Measurements from ENCODE around the gene NEURL1B.

GRCh38 chr5:172683645-172684471 is 42.8 kb downstream of the NEURL1B start:
- TF ChIP-seq, protein P1, sequence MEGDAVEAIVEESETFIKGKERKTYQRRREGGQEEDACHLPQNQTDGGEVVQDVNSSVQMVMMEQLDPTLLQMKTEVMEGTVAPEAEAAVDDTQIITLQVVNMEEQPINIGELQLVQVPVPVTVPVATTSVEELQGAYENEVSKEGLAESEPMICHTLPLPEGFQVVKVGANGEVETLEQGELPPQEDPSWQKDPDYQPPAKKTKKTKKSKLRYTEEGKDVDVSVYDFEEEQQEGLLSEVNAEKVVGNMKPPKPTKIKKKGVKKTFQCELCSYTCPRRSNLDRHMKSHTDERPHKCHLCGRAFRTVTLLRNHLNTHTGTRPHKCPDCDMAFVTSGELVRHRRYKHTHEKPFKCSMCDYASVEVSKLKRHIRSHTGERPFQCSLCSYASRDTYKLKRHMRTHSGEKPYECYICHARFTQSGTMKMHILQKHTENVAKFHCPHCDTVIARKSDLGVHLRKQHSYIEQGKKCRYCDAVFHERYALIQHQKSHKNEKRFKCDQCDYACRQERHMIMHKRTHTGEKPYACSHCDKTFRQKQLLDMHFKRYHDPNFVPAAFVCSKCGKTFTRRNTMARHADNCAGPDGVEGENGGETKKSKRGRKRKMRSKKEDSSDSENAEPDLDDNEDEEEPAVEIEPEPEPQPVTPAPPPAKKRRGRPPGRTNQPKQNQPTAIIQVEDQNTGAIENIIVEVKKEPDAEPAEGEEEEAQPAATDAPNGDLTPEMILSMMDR (IDR thresholded peaks at IDR 0.05): no peak
- TF ChIP-seq POLR2A (IDR thresholded peaks at IDR 0.05): no peak
